ENCODE data around the gene SYDE1. TPM values are rescaled to one million over a fixed set of nuclear protein-coding genes. Genes with fewer than 3 reads are reported as not detected.

SYDE1 gene
- total and polyA plus RNA-seq, 10 of the 15 experiments (the other 5 are each of a cell fraction or from before 2014, with no cell fraction given): not detected

- Histone ChIP-seq H2AFZ (ENCODE audit: control insufficient read depth, low read depth, low read length) (peak overlapping the region; percentile 86), H3K4me3 (no peak overlapping the region; the same call in 1 of the 2 replicates), H3K4me2 (ENCODE audit: control insufficient read depth, insufficient read depth) (peak overlapping the region; percentile 45), H3K27ac (ENCODE audit: control insufficient read depth, insufficient read depth) (peak overlapping the region; percentile 38; the same call in 1 of the 2 replicates), H3K9ac (ENCODE audit: control insufficient read depth, insufficient read depth, low read length) (peak overlapping the region; percentile 69; the same call in 1 of the 2 replicates), H3K27me3 (replicated peaks in 1 of 2; ENCODE audit: control insufficient read depth in 2 of 2, insufficient read depth in 2 of 2, low read length in 1 of 2) (no peaks in the 10 kb centered on the region), H3K4me1 (ENCODE audit: control insufficient read depth, insufficient read depth, low read length) (peaks cover 6% of the 10 kb centered on the region), H3K36me3 (ENCODE audit: control insufficient read depth in 2 of 2, insufficient read depth in 2 of 2, low read length in 1 of 2) (no peaks in the 10 kb centered on the region; a peak in 1 of 4 replicates), H4K20me1 (ENCODE audit: control insufficient read depth, insufficient read depth) (no peaks in the 10 kb centered on the region), H3K79me2 (ENCODE audit: control insufficient read depth, insufficient read depth, low read length) (peaks cover 7% of the 10 kb centered on the region), H3K9me3 (replicated peaks; ENCODE audit: control insufficient read depth, insufficient read depth, low read length) (no peaks in the 10 kb centered on the region)
- WGBS (ENCODE audit: insufficient coverage, insufficient replicate concordance, low lambda C conversion rate, missing lambda C conversion rate): 100% methylated on average over 2 of the region's 2 CpGs
- TF ChIP-seq JUNB (IDR thresholded peaks at IDR 0.05) (no peak), ZBTB40 (IDR thresholded peaks at IDR 0.05; ENCODE audit: borderline replicate concordance) (0 out of 2 replicates have a peak, but pooled peaks have one; percentile 14)
- no peak for FAIRE-seq
- in situ Hi-C loops (cut with MboI): no loop called here
- intact Hi-C loops (cut with micrococcal nuclease; ENCODE audit: unreplicated experiment): no loop called here
- RAD21 ChIA-PET (ENCODE audit: unreplicated experiment): no interaction called here
- BruUV-seq (replicated peaks): no TSS peak
- DNase-seq (ENCODE audit: low read depth, low spot score): no peak
- POLR2A ChIA-PET: interaction anchor here (0.5 kb wide), 1 partner anchor 1036 kb away, joined by 3 read pairs; no protein-coding TSS in a partner anchor
- SMC1A ChIA-PET (ENCODE audit: uncharacterized antibody, unreplicated experiment): interaction anchor here (0.5 to 1.9 kb wide), 4 partner anchors 10 to 914 kb away, joined by 3 to 8 read pairs (median 5); no protein-coding TSS in a partner anchor
- CTCF ChIA-PET: interaction anchor here (0.6 to 2.9 kb wide), 9 partner anchors 9 to 915 kb away, joined by 3 to 21 read pairs (median 4); no protein-coding TSS in a partner anchor
- ATAC-seq: no peak
Observed at GRCh38 chr19:15126131-15126910, 19.1 kb downstream of the SYDE1 start.
